ENCODE results near the gene NID2. TPM values are rescaled to one million over a fixed set of nuclear protein-coding genes. Genes with fewer than 3 reads are reported as not detected.

NID2 gene
- total RNA-seq, 2 donors from 2014 or later = 18.8 to 28.7 TPM

GRCh38 chr14:52110441-52111086 is 41.7 kb upstream of the NID2 start:
- no peaks in the 10 kb centered on the region for H3K4me1 ChIP-seq
- no peaks in the 10 kb centered on the region for H3K36me3 ChIP-seq
- no peak overlapping the region for H3K27ac ChIP-seq
- no peak for DNase-seq
- TF ChIP-seq, protein P1, sequence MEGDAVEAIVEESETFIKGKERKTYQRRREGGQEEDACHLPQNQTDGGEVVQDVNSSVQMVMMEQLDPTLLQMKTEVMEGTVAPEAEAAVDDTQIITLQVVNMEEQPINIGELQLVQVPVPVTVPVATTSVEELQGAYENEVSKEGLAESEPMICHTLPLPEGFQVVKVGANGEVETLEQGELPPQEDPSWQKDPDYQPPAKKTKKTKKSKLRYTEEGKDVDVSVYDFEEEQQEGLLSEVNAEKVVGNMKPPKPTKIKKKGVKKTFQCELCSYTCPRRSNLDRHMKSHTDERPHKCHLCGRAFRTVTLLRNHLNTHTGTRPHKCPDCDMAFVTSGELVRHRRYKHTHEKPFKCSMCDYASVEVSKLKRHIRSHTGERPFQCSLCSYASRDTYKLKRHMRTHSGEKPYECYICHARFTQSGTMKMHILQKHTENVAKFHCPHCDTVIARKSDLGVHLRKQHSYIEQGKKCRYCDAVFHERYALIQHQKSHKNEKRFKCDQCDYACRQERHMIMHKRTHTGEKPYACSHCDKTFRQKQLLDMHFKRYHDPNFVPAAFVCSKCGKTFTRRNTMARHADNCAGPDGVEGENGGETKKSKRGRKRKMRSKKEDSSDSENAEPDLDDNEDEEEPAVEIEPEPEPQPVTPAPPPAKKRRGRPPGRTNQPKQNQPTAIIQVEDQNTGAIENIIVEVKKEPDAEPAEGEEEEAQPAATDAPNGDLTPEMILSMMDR (IDR thresholded peaks at IDR 0.05) = no peak
- H3K9ac ChIP-seq (ENCODE audit: low read depth in 2 of 2, low read length in 2 of 2) = no peak overlapping the region
- no peak overlapping the region for H3K4me3 ChIP-seq
- intact Hi-C loops (cut with DNase I) = no loop called here
- H3K27me3 ChIP-seq = no peaks in the 10 kb centered on the region
- no peaks in the 10 kb centered on the region for H3K9me3 ChIP-seq

- Histone ChIP-seq H3K27me3 (no peaks in the 10 kb centered on the region), H3K9ac (ENCODE audit: low read depth in 2 of 2, low read length in 2 of 2) (no peak overlapping the region), H3K4me3 (no peak overlapping the region), H3K27ac (no peak overlapping the region), H3K4me1 (no peaks in the 10 kb centered on the region), H3K36me3 (no peaks in the 10 kb centered on the region), H3K9me3 (no peaks in the 10 kb centered on the region)
- intact Hi-C loops (cut with DNase I) = no loop called here
- DNase-seq = no peak
- TF ChIP-seq, protein P1 (IDR thresholded peaks at IDR 0.05) = no peak
Measured at GRCh38 chr14:52108823-52109222, 40.0 kb upstream of the NID2 start.

DNA sequence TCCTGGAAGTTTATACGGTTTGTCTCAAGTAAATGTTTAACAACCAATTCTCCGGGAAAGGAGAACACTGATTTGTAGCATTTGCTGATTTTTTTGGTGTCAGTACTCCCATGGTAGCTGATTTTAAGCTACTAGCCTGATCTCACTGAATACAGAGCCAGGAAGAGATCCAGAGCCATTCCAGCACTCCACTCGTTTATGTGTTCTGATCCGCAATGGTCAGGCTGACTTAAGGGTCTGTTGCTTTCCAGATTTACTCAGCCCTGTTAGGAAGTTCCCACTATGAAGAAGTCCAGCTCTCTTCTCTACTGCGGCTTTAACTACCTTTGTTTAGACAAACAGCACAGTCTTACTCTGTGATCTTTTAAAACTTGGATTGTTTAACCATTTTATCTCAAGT is 38.0 kb upstream of the NID2 start:
- Histone ChIP-seq H3K27ac (peak overlapping the region; percentile 34), H3K36me3 (no peaks in the 10 kb centered on the region), H3K9me3 (no peaks in the 10 kb centered on the region), H3K27me3 (no peaks in the 10 kb centered on the region), H3K4me3 (no peak overlapping the region), H3K9ac (ENCODE audit: low read depth in 2 of 2, low read length in 2 of 2) (peak overlapping the region in 1 of 2 donors; percentile 29), H3K4me1 (no peaks in the 10 kb centered on the region)
- TF ChIP-seq, protein P1 (IDR thresholded peaks at IDR 0.05) = no peak
- DNase-seq = no peak
- intact Hi-C loops (cut with DNase I) = no loop called here

DNA sequence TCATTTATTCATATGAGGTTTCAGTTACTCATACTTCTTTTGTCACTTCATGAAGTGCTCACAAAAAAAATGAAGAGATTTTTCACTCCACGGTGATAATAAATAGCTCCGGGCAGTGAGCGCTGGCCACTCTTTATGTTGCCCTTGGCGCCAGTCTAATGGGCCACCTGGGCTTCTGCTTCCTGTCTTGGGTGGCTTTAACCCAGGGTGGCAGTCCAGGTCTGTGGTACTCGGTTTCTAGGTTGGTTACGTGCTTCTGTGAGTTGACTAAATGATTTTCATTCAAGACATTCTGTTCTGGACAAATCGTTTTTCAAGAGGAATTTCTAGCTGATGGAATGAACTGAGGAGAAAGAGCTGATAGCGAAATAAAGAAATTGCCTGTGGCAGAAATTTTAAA is 34.6 kb upstream of the NID2 start:
- Histone ChIP-seq H3K9ac (ENCODE audit: low read depth in 2 of 2, low read length in 2 of 2) (no peak overlapping the region), H3K4me1 (no peaks in the 10 kb centered on the region), H3K27ac (no peak overlapping the region), H3K4me3 (no peak overlapping the region), H3K27me3 (no peaks in the 10 kb centered on the region), H3K36me3 (no peaks in the 10 kb centered on the region), H3K9me3 (no peaks in the 10 kb centered on the region)
- DNase-seq = no peak
- intact Hi-C loops (cut with DNase I) = no loop called here
- TF ChIP-seq, protein P1 (IDR thresholded peaks at IDR 0.05) = no peak

DNA sequence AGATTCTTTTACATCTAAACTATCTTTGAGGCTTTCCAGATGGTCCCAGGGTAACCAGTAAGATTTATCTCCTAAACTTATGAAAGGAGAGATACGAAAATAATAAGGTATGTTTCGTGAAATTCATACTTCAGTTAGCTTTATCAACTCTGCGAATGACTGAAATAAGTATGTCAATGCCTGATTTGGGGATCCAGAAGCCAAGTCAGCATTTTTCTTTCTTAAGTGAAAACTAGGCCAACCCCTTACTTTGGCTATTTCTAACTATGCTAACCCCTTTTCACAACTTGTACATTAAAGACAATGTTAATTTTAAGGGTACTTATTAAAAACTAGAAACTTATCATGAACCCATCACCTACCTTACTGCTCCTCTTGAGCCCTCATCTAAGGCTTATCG is 26.9 kb upstream of the NID2 start:
- H3K9ac ChIP-seq (ENCODE audit: low read depth in 2 of 2, low read length in 2 of 2) = no peak overlapping the region
- no peak for DNase-seq
- TF ChIP-seq, protein P1 (IDR thresholded peaks at IDR 0.05) = no peak
- H3K27ac ChIP-seq = no peak overlapping the region
- H3K4me3 ChIP-seq = no peak overlapping the region
- intact Hi-C loops (cut with DNase I) = no loop called here
- H3K9me3 ChIP-seq = no peaks in the 10 kb centered on the region
- no peaks in the 10 kb centered on the region for H3K27me3 ChIP-seq
- no peaks in the 10 kb centered on the region for H3K36me3 ChIP-seq
- H3K4me1 ChIP-seq = no peaks in the 10 kb centered on the region
